ENCODE data around the gene CDH4. TPM values are rescaled to one million over a fixed set of nuclear protein-coding genes. Genes with fewer than 3 reads are reported as not detected.

The CDH4 gene
- total RNA-seq, 1 experiment from 2014 or later: not detected

DNA sequence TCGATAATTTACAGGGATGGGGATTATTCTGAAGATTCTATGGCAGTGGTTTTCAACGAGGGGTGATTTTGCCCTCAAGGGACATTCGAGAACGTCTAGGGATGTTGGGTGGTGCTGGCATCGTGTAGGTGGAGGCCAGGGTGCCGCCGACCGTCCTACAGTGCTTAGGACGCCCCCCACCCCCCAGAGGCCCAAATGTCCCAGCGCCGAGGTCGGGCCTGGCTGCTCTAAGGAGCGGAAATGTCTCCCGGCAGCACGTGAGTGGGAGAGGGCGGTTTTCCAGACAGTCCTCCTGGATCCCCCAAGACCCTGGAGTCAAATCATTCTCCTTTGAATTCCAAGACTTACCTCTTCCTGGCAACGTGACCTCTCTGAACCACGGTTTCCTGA is 101.9 kb downstream of the CDH4 start:
- DNase-seq (ENCODE audit: low read depth, low spot score) (no peak), ATAC-seq (no peak)
- Histone ChIP-seq H3K36me3 (ENCODE audit: control insufficient read depth, insufficient read depth, low read length) (no peaks in the 10 kb centered on the region), H3K27me3 (ENCODE audit: control insufficient read depth, insufficient read depth, low read length) (peaks cover 11% of the 10 kb centered on the region), H3K4me1 (ENCODE audit: control insufficient read depth, insufficient read depth, low read length) (no peaks in the 10 kb centered on the region), H3K27ac (ENCODE audit: low read length) (no peak overlapping the region), H3K9me3 (ENCODE audit: control insufficient read depth, insufficient read depth, low read depth, low read length) (no peaks in the 10 kb centered on the region), H3K4me3 (ENCODE audit: low read depth in 2 of 2, low read length in 2 of 2) (no peak overlapping the region)
- no TSS peak for BruUV-seq (replicated peaks)
- in situ Hi-C loops (cut with HindIII; ENCODE audit: low pct_unique_long_range_greater_than_20kb, low sequenced_read_pairs) (no loop called here), intact Hi-C loops (cut with micrococcal nuclease; ENCODE audit: unreplicated experiment) (no loop called here)
- ChIA-PET CTCF (no interaction called here), POLR2A (no interaction called here)
- TF ChIP-seq, protein P1, sequence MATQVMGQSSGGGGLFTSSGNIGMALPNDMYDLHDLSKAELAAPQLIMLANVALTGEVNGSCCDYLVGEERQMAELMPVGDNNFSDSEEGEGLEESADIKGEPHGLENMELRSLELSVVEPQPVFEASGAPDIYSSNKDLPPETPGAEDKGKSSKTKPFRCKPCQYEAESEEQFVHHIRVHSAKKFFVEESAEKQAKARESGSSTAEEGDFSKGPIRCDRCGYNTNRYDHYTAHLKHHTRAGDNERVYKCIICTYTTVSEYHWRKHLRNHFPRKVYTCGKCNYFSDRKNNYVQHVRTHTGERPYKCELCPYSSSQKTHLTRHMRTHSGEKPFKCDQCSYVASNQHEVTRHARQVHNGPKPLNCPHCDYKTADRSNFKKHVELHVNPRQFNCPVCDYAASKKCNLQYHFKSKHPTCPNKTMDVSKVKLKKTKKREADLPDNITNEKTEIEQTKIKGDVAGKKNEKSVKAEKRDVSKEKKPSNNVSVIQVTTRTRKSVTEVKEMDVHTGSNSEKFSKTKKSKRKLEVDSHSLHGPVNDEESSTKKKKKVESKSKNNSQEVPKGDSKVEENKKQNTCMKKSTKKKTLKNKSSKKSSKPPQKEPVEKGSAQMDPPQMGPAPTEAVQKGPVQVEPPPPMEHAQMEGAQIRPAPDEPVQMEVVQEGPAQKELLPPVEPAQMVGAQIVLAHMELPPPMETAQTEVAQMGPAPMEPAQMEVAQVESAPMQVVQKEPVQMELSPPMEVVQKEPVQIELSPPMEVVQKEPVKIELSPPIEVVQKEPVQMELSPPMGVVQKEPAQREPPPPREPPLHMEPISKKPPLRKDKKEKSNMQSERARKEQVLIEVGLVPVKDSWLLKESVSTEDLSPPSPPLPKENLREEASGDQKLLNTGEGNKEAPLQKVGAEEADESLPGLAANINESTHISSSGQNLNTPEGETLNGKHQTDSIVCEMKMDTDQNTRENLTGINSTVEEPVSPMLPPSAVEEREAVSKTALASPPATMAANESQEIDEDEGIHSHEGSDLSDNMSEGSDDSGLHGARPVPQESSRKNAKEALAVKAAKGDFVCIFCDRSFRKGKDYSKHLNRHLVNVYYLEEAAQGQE (IDR thresholded peaks at IDR 0.05; ENCODE audit: insufficient read depth in 1 of 2, low read depth in 2 of 2, low read length in 1 of 2): no peak

DNA sequence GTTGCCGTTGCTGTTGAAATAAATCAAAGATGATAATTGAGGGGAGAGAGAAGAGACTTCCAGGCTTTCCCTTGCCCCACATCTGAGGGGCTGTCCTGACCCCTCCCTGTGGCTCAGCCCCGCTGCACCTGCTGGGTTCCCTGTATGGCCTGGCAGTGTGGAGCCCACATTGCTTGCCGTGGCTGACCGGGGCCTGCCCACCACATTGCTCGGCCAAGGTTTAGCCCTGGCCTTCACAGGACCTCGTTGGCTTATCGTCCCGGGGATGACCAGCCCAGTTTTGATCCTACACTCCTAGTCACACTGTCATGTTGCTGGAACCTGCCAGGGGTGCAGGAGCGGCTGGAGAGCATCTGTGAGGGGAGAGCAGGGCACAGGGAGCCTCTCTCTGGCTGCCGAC is 102.4 kb downstream of the CDH4 start:
- BruUV-seq (replicated peaks): no TSS peak
- no peak overlapping the region for H3K27ac ChIP-seq (ENCODE audit: low read length)
- in situ Hi-C loops (cut with HindIII; ENCODE audit: low pct_unique_long_range_greater_than_20kb, low sequenced_read_pairs): no loop called here
- intact Hi-C loops (cut with micrococcal nuclease; ENCODE audit: unreplicated experiment): no loop called here
- no peak for DNase-seq (ENCODE audit: low read depth, low spot score)
- no peaks in the 10 kb centered on the region for H3K9me3 ChIP-seq (ENCODE audit: control insufficient read depth, insufficient read depth, low read depth, low read length)
- POLR2A ChIA-PET: no interaction called here
- TF ChIP-seq, protein P1 (IDR thresholded peaks at IDR 0.05; ENCODE audit: insufficient read depth in 1 of 2, low read depth in 2 of 2, low read length in 1 of 2): no peak
- no peak for TF ChIP-seq SIN3A (IDR thresholded peaks at IDR 0.05; ENCODE audit: borderline replicate concordance, insufficient read depth, low read depth, low read length)
- no peak for TF ChIP-seq POLR2AphosphoS5 (IDR thresholded peaks at IDR 0.05; ENCODE audit: low read depth, low read length)
- TF ChIP-seq, protein P2, sequence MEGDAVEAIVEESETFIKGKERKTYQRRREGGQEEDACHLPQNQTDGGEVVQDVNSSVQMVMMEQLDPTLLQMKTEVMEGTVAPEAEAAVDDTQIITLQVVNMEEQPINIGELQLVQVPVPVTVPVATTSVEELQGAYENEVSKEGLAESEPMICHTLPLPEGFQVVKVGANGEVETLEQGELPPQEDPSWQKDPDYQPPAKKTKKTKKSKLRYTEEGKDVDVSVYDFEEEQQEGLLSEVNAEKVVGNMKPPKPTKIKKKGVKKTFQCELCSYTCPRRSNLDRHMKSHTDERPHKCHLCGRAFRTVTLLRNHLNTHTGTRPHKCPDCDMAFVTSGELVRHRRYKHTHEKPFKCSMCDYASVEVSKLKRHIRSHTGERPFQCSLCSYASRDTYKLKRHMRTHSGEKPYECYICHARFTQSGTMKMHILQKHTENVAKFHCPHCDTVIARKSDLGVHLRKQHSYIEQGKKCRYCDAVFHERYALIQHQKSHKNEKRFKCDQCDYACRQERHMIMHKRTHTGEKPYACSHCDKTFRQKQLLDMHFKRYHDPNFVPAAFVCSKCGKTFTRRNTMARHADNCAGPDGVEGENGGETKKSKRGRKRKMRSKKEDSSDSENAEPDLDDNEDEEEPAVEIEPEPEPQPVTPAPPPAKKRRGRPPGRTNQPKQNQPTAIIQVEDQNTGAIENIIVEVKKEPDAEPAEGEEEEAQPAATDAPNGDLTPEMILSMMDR (IDR thresholded peaks at IDR 0.05): no peak
- no peak for TF ChIP-seq TCF7L2 (IDR thresholded peaks at IDR 0.05; ENCODE audit: low read depth, low read length)
- CTCF ChIA-PET: no interaction called here
- no peak overlapping the region for H3K4me3 ChIP-seq (ENCODE audit: low read depth in 2 of 2, low read length in 2 of 2)
- H3K27me3 ChIP-seq (ENCODE audit: control insufficient read depth, insufficient read depth, low read length): peaks cover 11% of the 10 kb centered on the region
- H3K4me1 ChIP-seq (ENCODE audit: control insufficient read depth, insufficient read depth, low read length): no peaks in the 10 kb centered on the region
- no peaks in the 10 kb centered on the region for H3K36me3 ChIP-seq (ENCODE audit: control insufficient read depth, insufficient read depth, low read length)
- ATAC-seq: no peak
